GM12892 (cell line): ENCODE data around the gene HBS1L.

Source experiments
- POLR2A ChIP-seq: IDR thresholded peaks from 2 replicates; pipeline ENCODE4 v1.6.1; 2011; ENCODE audit warnings: low read depth, low read length, control low read depth
- TAF1 ChIP-seq: IDR thresholded peaks from 2 replicates; pipeline ENCODE4 v1.6.1; 2011; ENCODE audit warnings: low read depth, mild to moderate bottlenecking, control low read depth, low read length, borderline replicate concordance

- no peak for TF ChIP-seq POLR2A
- TF ChIP-seq TAF1 = no peak
These were observed 10.0 kb downstream of the HBS1L start for GRCh38 chr6:135044639-135045038.
